ENCODE results near the gene METTL21A.
A peak's percentile ranks its signal among the peaks of the same experiment; 100 is the strongest.

The METTL21A gene

DNA sequence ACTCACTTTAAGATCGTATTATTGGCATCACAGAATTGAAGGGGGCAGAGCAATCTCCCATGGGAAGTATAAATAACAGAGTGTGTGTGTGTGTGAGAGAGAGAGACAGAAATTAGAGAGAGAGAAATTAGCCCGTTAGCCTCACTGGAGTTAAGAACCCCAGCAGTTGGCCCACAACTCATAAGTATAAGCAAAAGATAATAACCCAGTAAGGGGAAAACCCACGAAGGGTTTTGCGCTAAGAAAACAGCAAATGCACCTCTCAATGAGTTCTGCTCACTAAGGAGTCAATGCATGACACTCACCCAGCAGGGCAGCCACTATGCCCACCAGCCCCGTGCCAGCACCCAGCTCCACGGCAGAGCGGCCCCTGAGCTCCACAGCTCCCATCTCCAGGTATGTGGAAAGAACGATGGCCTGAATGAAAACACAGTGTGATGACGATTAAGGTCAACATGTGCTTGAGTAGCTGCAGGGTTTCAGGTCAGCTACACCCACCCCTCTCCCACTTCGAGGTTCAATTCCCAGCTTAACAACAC lies 3.6 kb downstream of the METTL21A start:
- DNase-seq: no peak

DNA sequence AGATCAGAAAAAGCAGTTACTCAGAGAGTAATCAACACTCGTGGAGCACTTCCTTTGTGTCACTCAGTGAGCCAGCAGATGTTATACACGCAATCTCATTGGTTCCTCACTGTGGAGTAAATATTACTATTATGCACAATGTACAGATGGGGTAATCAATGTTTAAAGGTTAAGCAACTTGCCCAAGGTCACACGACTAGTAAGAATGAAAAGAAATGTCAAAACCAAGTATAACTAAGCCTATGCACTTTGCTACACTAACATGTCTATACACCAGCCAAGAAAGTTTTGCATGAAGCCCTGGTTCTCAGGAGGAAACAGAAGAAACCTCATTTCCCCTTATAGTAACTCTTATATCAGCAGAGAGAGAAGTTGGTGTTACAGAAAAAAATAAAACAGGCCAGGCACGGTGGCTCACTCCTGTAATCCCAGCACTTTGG lies 5.4 kb downstream of the METTL21A start:
- DNase-seq: no peak

DNA sequence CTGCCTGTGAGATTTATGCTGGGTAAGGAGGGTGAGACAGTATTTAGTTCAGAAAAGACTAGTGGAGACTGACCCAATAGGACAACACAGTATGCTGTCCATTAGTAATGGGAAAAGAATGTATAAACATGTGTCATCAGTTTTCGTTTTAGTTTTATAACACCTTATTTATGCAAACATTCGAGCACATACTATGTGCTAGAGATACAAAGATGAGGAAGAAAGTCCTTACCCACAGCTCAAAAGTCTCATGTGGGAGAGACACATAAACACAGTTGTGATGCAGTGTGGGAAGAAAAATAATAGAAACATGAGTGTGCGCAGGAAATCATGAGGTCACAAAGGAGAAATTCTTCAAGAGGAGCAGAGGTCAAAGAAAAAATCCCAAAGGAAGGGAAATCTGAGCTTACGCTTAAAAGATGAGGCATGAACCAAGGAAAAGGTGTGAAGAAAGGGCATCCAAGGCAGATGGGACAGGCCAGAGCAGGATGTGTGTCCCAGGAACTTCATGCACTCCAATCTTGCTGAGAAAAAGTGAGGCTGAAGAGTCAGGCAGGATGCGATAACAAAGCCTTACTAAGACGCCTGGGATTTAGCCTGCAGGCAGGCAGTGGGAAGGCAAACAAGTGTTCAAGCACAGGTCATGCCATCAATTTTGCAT lies 8.1 kb downstream of the METTL21A start:
- peak; percentile 71 for DNase-seq

DNA sequence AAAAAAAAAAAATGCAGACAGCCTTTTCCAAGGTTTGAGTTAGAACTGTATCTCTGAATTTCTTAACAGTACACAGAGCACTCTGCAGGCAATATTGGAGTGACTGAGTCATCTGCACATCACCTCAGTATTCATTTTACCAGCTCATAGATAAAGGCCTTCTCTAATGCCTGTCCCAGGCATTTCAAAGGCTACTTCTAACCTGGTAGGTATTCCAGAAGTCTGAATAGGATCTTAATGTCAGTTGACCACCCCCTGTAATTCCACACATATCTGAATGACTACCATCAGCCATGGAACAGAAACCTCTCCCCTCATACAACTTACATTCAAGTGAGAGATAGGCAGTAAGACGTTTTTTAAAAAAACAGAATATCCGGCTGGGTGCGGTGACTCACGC lies 9.0 kb downstream of the METTL21A start:
- peak; percentile 15 for DNase-seq

DNA sequence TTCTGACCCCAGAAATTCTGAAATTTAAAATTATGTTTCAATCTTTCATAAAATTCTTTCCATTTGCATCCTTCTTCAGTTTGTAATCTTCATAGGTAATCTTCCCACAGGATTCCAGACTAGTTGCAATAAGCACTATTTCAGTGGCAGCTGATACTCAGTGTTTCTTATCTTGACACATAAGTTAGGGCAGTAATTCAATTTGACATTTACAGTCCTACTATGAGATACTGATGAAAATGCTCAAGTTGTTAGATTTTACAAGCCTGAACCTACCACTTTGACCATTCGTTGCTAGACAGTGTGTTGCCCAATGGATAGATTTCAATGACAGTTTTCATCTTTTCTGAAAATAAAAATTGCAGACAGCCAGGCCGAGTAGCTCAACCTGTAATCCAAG lies 10.4 kb downstream of the METTL21A start:
- no peak for DNase-seq

DNA sequence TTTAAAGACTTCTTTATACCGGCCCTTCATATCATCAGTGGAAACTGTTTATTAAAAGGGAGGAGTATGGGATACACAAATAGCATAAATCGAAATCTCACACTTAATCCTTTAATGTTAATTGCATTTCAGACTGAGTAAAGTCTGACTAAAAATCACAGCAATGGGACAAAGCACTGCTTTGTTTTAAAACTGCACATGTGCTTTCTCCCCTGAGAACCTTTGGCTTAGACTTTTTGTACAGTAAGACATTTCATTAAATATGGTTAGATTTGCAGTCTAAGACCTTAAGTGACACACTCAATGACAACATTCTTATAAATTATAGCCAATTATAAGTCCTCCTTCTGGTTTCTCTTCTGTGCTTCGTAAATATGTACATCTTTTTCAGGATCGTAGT lies 12.5 kb downstream of the METTL21A start:
- DNase-seq: no peak

DNA sequence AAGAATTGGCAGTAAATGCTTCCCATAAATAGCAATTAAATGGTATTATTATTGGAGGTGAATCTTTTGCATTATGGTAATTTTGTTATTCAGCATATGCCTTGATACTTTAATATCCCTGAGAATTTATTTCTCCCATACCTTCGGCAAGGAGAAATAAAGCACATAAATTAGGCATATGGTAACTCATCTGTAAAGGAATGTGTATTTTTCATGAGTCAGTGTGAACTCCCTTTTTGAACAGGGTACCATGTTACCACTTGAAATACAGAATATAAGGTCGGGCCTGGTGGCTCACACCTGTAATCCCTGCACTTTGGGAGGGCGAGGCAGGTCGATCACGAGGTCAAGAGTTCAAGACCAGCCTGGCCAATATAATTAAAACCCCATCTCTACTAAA lies 18.4 kb downstream of the METTL21A start:
- no peak for DNase-seq

DNA sequence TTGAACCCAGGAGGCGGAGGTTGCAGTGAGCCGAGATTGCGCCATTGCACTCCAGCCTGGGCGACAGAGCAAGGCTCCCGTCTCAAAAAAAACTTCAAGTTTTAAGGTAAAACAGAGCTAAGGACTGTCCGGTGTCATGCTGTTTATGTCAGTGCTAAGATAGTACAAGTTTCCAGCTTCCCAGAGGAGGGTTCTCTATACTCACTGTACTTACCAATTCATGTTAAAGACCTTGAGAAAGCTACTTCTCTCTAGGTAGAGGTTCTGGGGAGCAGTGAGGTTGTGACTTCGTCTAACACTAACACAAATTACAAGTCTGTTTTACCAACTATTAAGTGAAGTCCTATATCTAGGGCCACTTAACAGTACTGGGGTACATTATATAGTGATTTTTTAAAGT lies 18.8 kb downstream of the METTL21A start:
- DNase-seq: no peak

DNA sequence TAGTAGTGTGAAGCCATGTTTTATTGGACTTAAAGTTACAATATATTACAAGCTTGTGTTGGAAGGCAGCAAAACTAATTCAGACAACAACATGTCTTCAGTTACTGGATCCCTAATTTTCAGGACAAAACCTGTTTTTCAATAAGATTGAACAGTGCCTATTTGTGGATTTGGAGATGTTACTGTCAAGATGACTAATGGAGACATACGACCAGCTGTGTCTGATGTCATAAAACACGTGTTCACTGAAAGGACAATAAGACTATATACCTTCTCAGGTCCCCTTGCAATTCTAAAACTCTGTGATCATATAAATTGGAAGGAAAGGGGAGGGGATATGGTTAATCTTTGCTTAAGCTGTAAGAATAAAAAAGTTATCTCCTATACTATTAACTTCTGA lies 21.7 kb downstream of the METTL21A start:
- no peak for DNase-seq

DNA sequence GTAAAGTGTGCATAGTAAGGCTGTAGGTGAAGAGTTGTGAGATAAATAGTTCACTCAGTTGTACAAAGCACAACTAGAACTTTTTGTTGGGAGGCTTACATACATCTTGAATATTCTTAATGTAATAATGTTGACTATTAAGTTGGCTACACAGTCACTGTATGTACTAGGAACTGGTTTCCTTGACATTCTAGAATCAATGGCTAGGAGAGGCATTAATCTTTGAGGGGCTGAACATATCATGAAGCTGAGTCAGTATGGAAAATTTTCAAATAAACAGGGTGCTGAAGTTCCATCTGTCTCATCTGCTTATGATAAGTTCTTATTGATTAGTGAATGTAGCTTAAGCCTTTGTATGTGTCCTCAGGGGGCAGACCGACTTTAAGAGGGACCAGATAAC lies 23.4 kb downstream of the METTL21A start:
- peak; percentile 35 for DNase-seq

DNA sequence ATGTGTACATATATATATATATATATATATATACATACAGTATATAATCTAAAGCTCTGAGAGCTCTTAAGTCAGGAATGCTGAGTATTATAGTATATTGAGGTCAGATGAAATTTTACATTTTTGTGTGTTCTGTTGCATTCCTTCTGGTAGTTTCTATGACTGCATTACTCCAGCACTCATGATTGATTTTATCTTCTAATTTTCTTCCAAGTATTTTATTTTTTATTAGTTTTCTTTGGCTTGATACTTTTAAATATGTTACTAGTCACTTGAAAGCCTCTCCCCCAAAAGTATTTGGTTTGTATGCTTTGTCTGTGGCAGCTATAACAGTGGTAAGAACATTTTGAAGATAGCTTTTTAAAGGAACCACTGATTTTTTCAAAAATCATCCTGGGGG lies 25.0 kb downstream of the METTL21A start:
- peak; percentile 81 for DNase-seq

DNA sequence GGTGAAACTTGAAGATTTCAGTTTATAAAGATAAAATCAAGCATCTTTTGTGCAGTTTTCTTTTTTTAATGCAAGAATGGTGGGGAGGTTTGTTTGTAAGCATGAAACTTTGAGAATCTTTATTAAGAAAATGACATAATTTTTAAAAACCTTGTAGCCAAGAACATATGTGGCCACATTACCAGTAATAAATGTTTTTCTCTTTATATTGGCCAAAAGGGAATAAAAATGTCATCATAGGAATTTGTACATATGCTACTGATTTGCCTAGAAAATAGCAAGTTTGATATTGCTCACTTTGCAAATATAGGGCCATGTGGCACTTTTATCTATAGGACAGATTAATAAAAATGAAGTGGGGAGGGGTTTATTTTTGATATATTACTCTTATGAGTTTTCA lies 25.6 kb downstream of the METTL21A start:
- DNase-seq: peak; percentile 39

DNA sequence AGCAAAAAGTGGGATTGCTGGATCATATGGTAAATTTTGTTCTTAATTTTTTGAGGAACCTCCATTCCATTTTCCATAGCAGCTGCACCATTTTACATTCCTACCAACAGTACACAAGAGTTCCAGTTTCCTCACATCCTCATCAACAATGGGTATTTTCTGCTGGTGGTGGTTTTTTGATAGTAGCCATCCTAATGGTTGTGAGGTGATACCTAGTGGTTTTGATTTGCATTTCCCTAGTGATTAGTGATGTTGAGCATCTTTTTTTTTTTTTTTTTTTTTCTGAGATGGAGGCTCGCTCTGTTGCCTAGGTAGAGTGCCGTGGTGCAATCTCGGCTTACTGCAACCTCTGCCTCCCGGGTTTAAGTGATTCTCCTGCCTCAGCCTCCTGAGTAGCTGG lies 30.5 kb downstream of the METTL21A start:
- no peak for DNase-seq

DNA sequence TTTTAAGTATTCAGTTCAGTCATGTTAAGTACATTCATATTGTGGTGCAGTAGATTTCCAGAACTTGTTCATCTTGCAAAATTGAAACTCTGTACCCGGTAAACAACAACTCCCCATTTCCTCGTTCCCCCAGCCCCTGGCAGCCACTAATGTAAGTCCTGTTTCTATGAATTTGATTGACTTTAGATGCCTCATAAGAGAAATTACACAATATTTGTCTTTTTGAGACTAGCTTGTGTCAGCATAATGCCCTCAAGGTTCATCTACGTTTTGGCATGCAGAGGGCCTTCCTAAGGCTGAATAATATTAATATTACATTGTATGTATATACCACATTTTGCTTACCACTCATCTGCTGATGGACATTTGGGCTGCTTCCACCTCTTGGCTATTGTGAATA lies 30.9 kb downstream of the METTL21A start:
- no peak for DNase-seq

DNA sequence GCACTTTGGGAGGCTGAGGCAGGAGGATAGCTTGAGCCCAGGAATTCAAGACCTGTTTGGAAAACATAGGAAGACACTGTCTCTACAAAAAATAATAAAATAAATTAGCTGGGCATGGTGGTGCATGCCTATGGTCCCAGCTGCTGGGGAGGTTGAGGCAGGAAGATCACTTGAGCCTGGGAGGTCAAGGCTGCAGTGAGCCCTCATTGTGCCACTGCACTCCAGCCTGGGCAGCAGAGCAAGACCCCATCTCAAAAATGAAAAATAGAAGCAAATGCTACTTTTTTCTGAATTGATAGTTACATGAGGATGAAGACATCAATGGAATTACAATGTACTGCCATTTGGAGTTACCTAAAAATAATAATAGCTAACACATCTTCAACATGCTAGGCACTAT lies 31.9 kb downstream of the METTL21A start:
- DNase-seq: no peak

DNA sequence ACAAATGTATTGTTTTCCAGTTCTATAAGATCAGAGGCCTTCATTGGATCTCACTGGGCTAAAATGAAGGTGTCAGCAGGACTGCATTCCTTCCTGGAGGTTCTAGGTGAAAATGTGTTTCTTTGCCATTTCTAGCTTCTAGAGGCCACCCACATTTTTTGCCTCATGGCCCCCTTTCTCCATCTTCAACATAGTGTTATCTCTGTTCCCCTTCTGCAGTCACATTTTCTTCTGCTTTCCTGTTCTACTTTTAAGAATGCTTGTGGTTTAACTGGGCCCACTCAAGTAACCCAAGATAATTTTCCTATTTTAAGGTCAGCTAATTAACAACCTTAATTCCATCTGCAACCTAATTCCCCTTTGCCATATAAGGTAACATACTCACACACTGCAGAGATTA lies 36.1 kb downstream of the METTL21A start:
- DNase-seq: no peak

DNA sequence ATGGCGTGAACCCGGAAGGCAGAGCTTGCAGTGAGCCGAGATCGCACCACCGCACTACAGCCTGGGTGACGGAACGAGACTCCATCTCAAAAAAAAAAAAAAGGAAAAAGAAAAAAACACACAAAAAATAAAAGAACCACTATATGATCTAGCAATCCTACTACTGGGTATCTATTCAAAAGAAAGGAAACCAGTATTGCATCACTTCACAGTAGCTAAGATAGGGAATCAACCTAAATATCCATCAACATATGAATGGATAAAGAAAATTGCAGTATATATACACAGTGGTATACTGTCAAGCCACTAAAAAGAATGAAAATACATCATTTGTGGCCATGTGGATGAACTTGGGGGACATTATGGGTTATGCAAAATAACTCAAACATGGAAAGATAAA lies 37.9 kb downstream of the METTL21A start:
- no peak for DNase-seq

DNA sequence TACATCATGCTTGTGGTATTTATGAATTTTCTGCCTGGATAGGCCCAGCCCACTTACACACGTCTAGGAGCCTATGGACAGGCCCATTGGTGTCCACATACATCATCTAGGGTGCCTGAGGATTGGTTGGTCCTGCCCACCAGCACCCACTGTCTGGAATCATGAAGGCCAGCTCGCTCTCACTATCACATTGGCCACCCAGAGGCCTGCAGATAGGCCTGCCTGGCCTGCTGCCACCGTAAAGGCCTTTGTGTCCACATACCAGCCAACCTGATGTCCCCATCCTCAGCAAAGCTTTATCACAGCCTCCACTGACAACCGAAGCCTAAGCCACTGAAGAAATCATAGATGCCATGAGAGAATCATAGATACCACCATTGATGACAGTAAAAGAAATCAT lies 40.2 kb downstream of the METTL21A start:
- DNase-seq: no peak

DNA sequence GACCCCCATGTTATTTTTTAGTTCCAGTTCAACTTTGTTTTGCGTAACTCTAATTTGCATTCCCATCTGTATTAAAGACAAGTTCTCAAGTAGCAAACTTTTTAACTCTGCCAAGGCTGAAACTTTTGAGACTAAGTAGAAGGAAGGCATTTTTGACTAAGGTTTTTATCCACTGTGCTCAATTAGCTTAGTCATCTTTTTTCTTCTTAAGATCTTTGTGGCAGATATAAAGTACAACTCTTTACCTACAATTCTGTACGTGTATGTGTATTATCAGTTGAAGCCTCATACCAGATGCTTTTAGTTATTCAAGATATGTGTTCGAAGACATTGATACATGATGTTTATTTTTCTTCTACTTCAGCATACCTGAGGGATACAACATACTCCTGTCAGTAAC lies 53.8 kb downstream of the METTL21A start:
- DNase-seq: no peak

DNA sequence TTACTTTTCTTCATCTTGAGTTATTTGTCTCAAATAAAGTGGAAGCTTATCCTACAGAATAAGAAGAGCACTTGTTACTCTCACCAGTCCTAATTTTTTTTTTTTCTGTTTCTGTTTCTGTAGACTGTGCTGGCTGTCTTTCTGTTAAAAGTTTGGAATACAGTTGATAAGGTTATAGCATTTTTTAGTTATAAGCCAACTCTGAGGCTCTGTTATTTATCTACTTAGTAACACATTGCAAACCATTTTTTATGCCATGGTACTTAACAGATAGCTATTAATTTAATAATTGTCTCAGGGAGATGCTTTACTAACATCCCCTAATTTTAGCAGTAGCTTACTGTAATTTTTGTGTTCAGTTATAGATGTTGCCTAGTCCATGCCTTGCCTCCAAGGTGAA lies 57.5 kb downstream of the METTL21A start:
- no peak for DNase-seq

DNA sequence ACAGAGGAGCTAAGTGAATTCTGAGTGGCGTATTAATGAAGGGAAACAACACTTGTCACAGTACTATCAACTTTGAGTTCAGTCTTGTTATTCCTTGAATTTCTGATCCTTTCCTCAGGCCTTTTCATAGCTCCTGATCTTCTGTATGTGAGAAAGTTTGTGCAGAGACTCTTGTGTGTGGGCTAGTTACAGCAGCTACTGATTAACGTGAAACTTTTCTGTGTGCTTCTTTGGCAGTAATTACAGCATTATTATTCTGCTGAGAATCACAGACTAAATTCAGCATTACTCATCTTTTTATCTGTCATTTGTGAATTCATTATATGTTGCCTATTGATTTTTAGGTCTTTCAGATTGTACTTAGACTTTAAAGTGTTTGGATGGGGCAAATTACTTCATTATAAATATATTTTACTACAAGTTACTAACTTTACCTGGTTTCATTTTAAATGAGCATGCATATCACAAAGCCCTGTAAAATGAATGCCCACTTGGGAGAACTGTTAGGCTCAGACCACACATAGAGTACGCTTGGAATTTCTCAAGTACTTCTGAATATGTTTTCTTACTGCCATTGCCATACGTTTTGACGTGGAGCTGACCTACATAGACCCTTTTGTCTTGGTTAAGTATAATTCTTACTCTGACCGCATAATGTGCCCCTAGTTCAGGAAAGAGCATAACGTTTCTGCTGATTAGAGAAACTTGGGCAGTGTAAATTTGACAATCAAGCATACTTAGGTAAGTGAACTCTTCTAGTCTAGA lies 59.3 kb downstream of the METTL21A start:
- DNase-seq: no peak
